GM21381 (cell line): ENCODE results near the gene HDDC3.

ENCODE experiments used
- ATAC-seq: cut with Tn5 transposase; IDR thresholded peaks from one replicate; pipeline ENCODE4 v1.9.1; 2021; ENCODE audit warnings: mild to moderate bottlenecking, moderate library complexity; ENCODE audit not compliant: unreplicated experiment

The HDDC3 gene

GRCh38 chr15:90931828-90932659, at the start of gene HDDC3:
TSS of gene HDDC3 (minus strand) at chr15:90932549. CDS start at chr15:90932540, 9 bp downstream.
- ATAC-seq, result peak; percentile 46

GRCh38 chr15:90982135-90982534, 49.8 kb upstream of the HDDC3 start:
- peak; percentile 27 for ATAC-seq

- ATAC-seq, result peak; percentile 65
Measured at GRCh38 chr15:90981681-90982080, 49.3 kb upstream of the HDDC3 start.

- ATAC-seq, result no peak
Measured at GRCh38 chr15:90979582-90979981, 47.2 kb upstream of the HDDC3 start.

- ATAC-seq, result no peak
Measured at GRCh38 chr15:90974216-90974615, 41.9 kb upstream of the HDDC3 start.

GRCh38 chr15:90972133-90972532, 39.8 kb upstream of the HDDC3 start:
- no peak for ATAC-seq

- no peak for ATAC-seq
Measured at GRCh38 chr15:90970274-90970673, 37.9 kb upstream of the HDDC3 start.

- ATAC-seq, result no peak
Measured at GRCh38 chr15:90968434-90968833, 36.1 kb upstream of the HDDC3 start.

GRCh38 chr15:90967206-90967605, 34.9 kb upstream of the HDDC3 start:
- no peak for ATAC-seq

GRCh38 chr15:90966262-90966661, 33.9 kb upstream of the HDDC3 start:
- ATAC-seq, result no peak

GRCh38 chr15:90962021-90962420, 29.7 kb upstream of the HDDC3 start:
- ATAC-seq, result no peak

GRCh38 chr15:90960298-90961091, 28.1 kb upstream of the HDDC3 start:
- ATAC-seq, result no peak

GRCh38 chr15:90959894-90960293, 27.5 kb upstream of the HDDC3 start:
- ATAC-seq, result no peak

- ATAC-seq, result no peak
Measured at GRCh38 chr15:90959028-90959595, 26.8 kb upstream of the HDDC3 start.

- ATAC-seq, result no peak
Measured at GRCh38 chr15:90957791-90958190, 25.4 kb upstream of the HDDC3 start.

GRCh38 chr15:90957031-90957790, 24.9 kb upstream of the HDDC3 start:
- ATAC-seq, result no peak

- ATAC-seq, result no peak
Measured at GRCh38 chr15:90956274-90957030, 24.1 kb upstream of the HDDC3 start.

GRCh38 chr15:90955624-90956273, 23.4 kb upstream of the HDDC3 start:
- ATAC-seq, result no peak

GRCh38 chr15:90954712-90955623, 22.6 kb upstream of the HDDC3 start, which contains the start of gene RCCD1:
TSS of gene RCCD1 (plus strand) at chr15:90954884. CDS start at chr15:90956735, 1,851 bp downstream.
- ATAC-seq, result peak; percentile 94
